Measurements from ENCODE around the gene PROC. TPM values are rescaled to one million over a fixed set of nuclear protein-coding genes. Genes with fewer than 3 reads are reported as not detected.
"Not testable (repeated sequence)": the region's sequence is repeated elsewhere in the genome, so short reads cannot be mapped to it uniquely, and the experiment has no call there.

Gene PROC
- total RNA-seq, 5 donors from 2014 or later (not counting 1 experiment from before 2014, with no cell fraction given), result 0.20 to 0.76 (median 0.49) TPM; not detected in 2

- DNase-seq, result no peak
- WGBS (ENCODE audit: insufficient coverage), result 94% methylated on average over 2 of the region's 6 CpGs
- peaks cover 34% of the 10 kb centered on the region for H3K36me3 Mint-ChIP-seq
- ChIA-PET CTCF (interaction anchor here in 1 of 2 donors (0.6 kb wide), 1 partner anchor 56 kb away, joined by 5 read pairs; no protein-coding TSS in a partner anchor), POLR2A (no interaction called here)
- peaks cover 0 to 7% (median 6%) of the 10 kb centered on the region in 3 donors for H3K4me1 Mint-ChIP-seq
- H3K27ac ChIP-seq (ENCODE audit: low read length), result no peak overlapping the region
- ATAC-seq (replicated peaks in 1 of 4), result no peak
- no peaks in the 10 kb centered on the region for H3K27me3 Mint-ChIP-seq
- H3K27me3 ChIP-seq (replicated peaks in 1 of 2; ENCODE audit: control insufficient read depth in 2 of 2, extremely low read depth in 1 of 2, insufficient read depth in 2 of 2, low read length in 1 of 2), result no peaks in the 10 kb centered on the region
- peaks cover 0 to 7% (median 1%) of the 10 kb centered on the region in 3 donors for H3K9me3 Mint-ChIP-seq
- peaks cover 0 to 8% of the 10 kb centered on the region in 2 donors for H3K36me3 ChIP-seq (ENCODE audit: control insufficient read depth in 2 of 2, extremely low read depth in 1 of 2, insufficient read depth in 1 of 2, low read length in 1 of 2)
- no peaks in the 10 kb centered on the region for H3K9me3 ChIP-seq
- H3K27ac Mint-ChIP-seq, result no peak overlapping the region
- H3K4me1 ChIP-seq (ENCODE audit: control insufficient read depth in 1 of 2, extremely low read depth in 1 of 2, insufficient read depth in 2 of 2, low read length in 2 of 2), result no peaks in the 10 kb centered on the region
- no peak overlapping the region for H3K4me3 Mint-ChIP-seq
- no peak overlapping the region for H3K4me3 ChIP-seq (ENCODE audit: control insufficient read depth in 1 of 2, extremely low read depth in 1 of 2, low read length in 1 of 2)
These were observed 33.8 kb downstream of the PROC start for GRCh38 chr2:127451981-127452380.

- WGBS (ENCODE audit: insufficient coverage), result 96% methylated on average over 7 of the region's 8 CpGs
- H3K27me3 Mint-ChIP-seq; H3K4me1 Mint-ChIP-seq; DNase-seq; H3K9me3 Mint-ChIP-seq; H3K4me3 ChIP-seq (ENCODE audit: control insufficient read depth in 1 of 2, extremely low read depth in 1 of 2, low read length in 1 of 2); H3K27ac Mint-ChIP-seq; ATAC-seq (replicated peaks in 1 of 4); H3K4me1 ChIP-seq (ENCODE audit: control insufficient read depth in 1 of 2, extremely low read depth in 1 of 2, insufficient read depth in 2 of 2, low read length in 2 of 2); H3K9me3 ChIP-seq; H3K27ac ChIP-seq (ENCODE audit: low read length); H3K4me3 Mint-ChIP-seq; POLR2A ChIA-PET; H3K27me3 ChIP-seq (replicated peaks in 1 of 2; ENCODE audit: control insufficient read depth in 2 of 2, extremely low read depth in 1 of 2, insufficient read depth in 2 of 2, low read length in 1 of 2): not testable (repeated sequence)
- CTCF ChIA-PET, result interaction anchor here in 1 of 2 donors (0.6 kb wide), 1 partner anchor 56 kb away, joined by 5 read pairs; no protein-coding TSS in a partner anchor
- peaks cover 0 to 11% of the 10 kb centered on the region in 2 donors for H3K36me3 ChIP-seq (ENCODE audit: control insufficient read depth in 2 of 2, extremely low read depth in 1 of 2, insufficient read depth in 1 of 2, low read length in 1 of 2)
- H3K36me3 Mint-ChIP-seq, result peaks cover 39% of the 10 kb centered on the region
These were observed 34.2 kb downstream of the PROC start for GRCh38 chr2:127452423-127452822.

- H3K27ac Mint-ChIP-seq, result no peak overlapping the region
- DNase-seq, result no peak
- ChIA-PET CTCF (no interaction called here), POLR2A (no interaction called here)
- no peak for ATAC-seq (replicated peaks in 1 of 4)
- Histone ChIP-seq H3K36me3 (ENCODE audit: control insufficient read depth in 2 of 2, extremely low read depth in 1 of 2, insufficient read depth in 1 of 2, low read length in 1 of 2) (peaks cover 0 to 11% of the 10 kb centered on the region in 2 donors), H3K27me3 (replicated peaks in 1 of 2; ENCODE audit: control insufficient read depth in 2 of 2, extremely low read depth in 1 of 2, insufficient read depth in 2 of 2, low read length in 1 of 2) (no peaks in the 10 kb centered on the region), H3K4me3 (ENCODE audit: control insufficient read depth in 1 of 2, extremely low read depth in 1 of 2, low read length in 1 of 2) (no peak overlapping the region), H3K9me3 (no peaks in the 10 kb centered on the region), H3K27ac (ENCODE audit: low read length) (no peak overlapping the region), H3K4me1 (ENCODE audit: control insufficient read depth in 1 of 2, extremely low read depth in 1 of 2, insufficient read depth in 2 of 2, low read length in 2 of 2) (no peaks in the 10 kb centered on the region)
- no peaks in the 10 kb centered on the region for H3K27me3 Mint-ChIP-seq
- peaks cover 38% of the 10 kb centered on the region for H3K36me3 Mint-ChIP-seq
- H3K4me1 Mint-ChIP-seq, result peaks cover 0 to 7% (median 6%) of the 10 kb centered on the region in 3 donors
- 100% methylated on average over 2 of the region's 3 CpGs for whole genome bisulfite sequencing (ENCODE audit: insufficient coverage)
- H3K9me3 Mint-ChIP-seq, result no peaks in the 10 kb centered on the region
- H3K4me3 Mint-ChIP-seq, result no peak overlapping the region
These were observed 34.8 kb downstream of the PROC start for GRCh38 chr2:127453013-127453391.

GRCh38 chr2:127453392-127454171 lies 35.4 kb downstream of the PROC start:
- Mint-ChIP-seq H3K4me3 (no peak overlapping the region), H3K27me3 (no peaks in the 10 kb centered on the region), H3K9me3 (no peaks in the 10 kb centered on the region), H3K4me1 (peaks cover 0 to 7% (median 6%) of the 10 kb centered on the region in 3 donors), H3K36me3 (peaks cover 38% of the 10 kb centered on the region), H3K27ac (no peak overlapping the region)
- Histone ChIP-seq H3K36me3 (ENCODE audit: control insufficient read depth in 2 of 2, extremely low read depth in 1 of 2, insufficient read depth in 1 of 2, low read length in 1 of 2) (peaks cover 0 to 11% of the 10 kb centered on the region in 2 donors), H3K4me3 (ENCODE audit: control insufficient read depth in 1 of 2, extremely low read depth in 1 of 2, low read length in 1 of 2) (no peak overlapping the region), H3K4me1 (ENCODE audit: control insufficient read depth in 1 of 2, extremely low read depth in 1 of 2, insufficient read depth in 2 of 2, low read length in 2 of 2) (no peaks in the 10 kb centered on the region), H3K27ac (ENCODE audit: low read length) (no peak overlapping the region), H3K27me3 (replicated peaks in 1 of 2; ENCODE audit: control insufficient read depth in 2 of 2, extremely low read depth in 1 of 2, insufficient read depth in 2 of 2, low read length in 1 of 2) (no peaks in the 10 kb centered on the region), H3K9me3 (no peaks in the 10 kb centered on the region)
- ChIA-PET POLR2A (no interaction called here), CTCF (no interaction called here)
- DNase-seq, result no peak
- WGBS (ENCODE audit: insufficient coverage), result 96% methylated on average over 4 of the region's 8 CpGs
- ATAC-seq (replicated peaks in 1 of 4), result no peak

GRCh38 chr2:127454595-127455565 lies 36.7 kb downstream of the PROC start:
- ChIA-PET CTCF (no interaction called here), POLR2A (no interaction called here)
- Mint-ChIP-seq H3K27me3 (no peaks in the 10 kb centered on the region), H3K9me3 (no peaks in the 10 kb centered on the region), H3K4me3 (no peak overlapping the region), H3K27ac (no peak overlapping the region), H3K36me3 (peaks cover 35% of the 10 kb centered on the region), H3K4me1 (peaks cover 0 to 7% (median 6%) of the 10 kb centered on the region in 3 donors)
- no peak overlapping the region for H3K27ac ChIP-seq (ENCODE audit: low read length)
- ATAC-seq (replicated peaks in 1 of 4), result no peak
- H3K4me1 ChIP-seq (ENCODE audit: control insufficient read depth in 1 of 2, extremely low read depth in 1 of 2, insufficient read depth in 2 of 2, low read length in 2 of 2), result no peaks in the 10 kb centered on the region
- no peaks in the 10 kb centered on the region for H3K9me3 ChIP-seq
- H3K36me3 ChIP-seq (ENCODE audit: control insufficient read depth in 2 of 2, extremely low read depth in 1 of 2, insufficient read depth in 1 of 2, low read length in 1 of 2), result peaks cover 0 to 11% of the 10 kb centered on the region in 2 donors
- H3K27me3 ChIP-seq (replicated peaks in 1 of 2; ENCODE audit: control insufficient read depth in 2 of 2, extremely low read depth in 1 of 2, insufficient read depth in 2 of 2, low read length in 1 of 2), result no peaks in the 10 kb centered on the region
- no peak overlapping the region for H3K4me3 ChIP-seq (ENCODE audit: control insufficient read depth in 1 of 2, extremely low read depth in 1 of 2, low read length in 1 of 2)
- DNase-seq, result no peak
- WGBS (ENCODE audit: insufficient coverage), result 92% methylated on average over 2 of the region's 19 CpGs
